T-helper 2 cell treated with Interferon-gamma antibody and Interleukin-4, amounts not matched to agents 5 μg/mL and 100 μg/mL, for 36 hours (primary cell): Measurements from ENCODE around the gene RRP36.

Experiments
- DNase-seq: peaks from one replicate; pipeline ENCODE4 v3.0.0; 2021; ENCODE audit warnings: low spot score
- H3K27ac Mint-ChIP-seq: one replicate; pipeline ENCODE4 v1.8.0; 2021; ENCODE audit warnings: mild to moderate bottlenecking, mixed read lengths
- H3K27me3 Mint-ChIP-seq: one replicate; pipeline ENCODE4 v1.8.0; 2021; ENCODE audit warnings: low read depth, mixed read lengths
- H3K36me3 Mint-ChIP-seq: one replicate; pipeline ENCODE4 v1.8.0; 2021; ENCODE audit warnings: low read depth, mixed read lengths
- H3K4me1 Mint-ChIP-seq: one replicate; pipeline ENCODE4 v1.8.0; 2021; ENCODE audit warnings: low read depth, mixed read lengths
- H3K4me3 Mint-ChIP-seq: one replicate; pipeline ENCODE4 v1.8.0; 2022; ENCODE audit warnings: mild to moderate bottlenecking, moderate library complexity, mixed read lengths
- H3K9me3 Mint-ChIP-seq: one replicate; pipeline ENCODE4 v1.8.0; 2021; ENCODE audit warnings: mixed read lengths

Gene RRP36

GRCh38 chr6:43055966-43056365, 34.5 kb downstream of the RRP36 start:
- no peak overlapping the region for H3K4me3 Mint-ChIP-seq
- H3K27me3 Mint-ChIP-seq = no peaks in the 10 kb centered on the region
- no peaks in the 10 kb centered on the region for H3K9me3 Mint-ChIP-seq
- H3K4me1 Mint-ChIP-seq = peaks cover 46% of the 10 kb centered on the region
- H3K36me3 Mint-ChIP-seq = peaks cover 24% of the 10 kb centered on the region
- no peak for DNase-seq
- H3K27ac Mint-ChIP-seq = peak overlapping the region; percentile 11

- H3K9me3 Mint-ChIP-seq = no peaks in the 10 kb centered on the region
- H3K4me3 Mint-ChIP-seq = peak overlapping the region; percentile 97
- H3K36me3 Mint-ChIP-seq = peaks cover 18% of the 10 kb centered on the region
- H3K4me1 Mint-ChIP-seq = peaks cover 30% of the 10 kb centered on the region
- DNase-seq = no peak
- no peaks in the 10 kb centered on the region for H3K27me3 Mint-ChIP-seq
- peak overlapping the region; percentile 98 for H3K27ac Mint-ChIP-seq
These were observed 37.1 kb downstream of the RRP36 start for GRCh38 chr6:43058531-43058930.

GRCh38 chr6:43059168-43060033, 38.0 kb downstream of the RRP36 start, which contains the start of the genes KLC4 and MRPL2:
TSS of gene KLC4 (plus strand) at chr6:43059631. CDS start at chr6:43061336, 1,705 bp downstream.
TSS of gene MRPL2 (minus strand) at chr6:43059434. CDS start at chr6:43059381, 53 bp downstream.
- peak within 1 kb of the TSS; percentile 97 for H3K4me3 Mint-ChIP-seq
- DNase-seq = peak; percentile 98
- no peaks in the 10 kb centered on the region for H3K9me3 Mint-ChIP-seq
- no peaks in the 10 kb centered on the region for H3K27me3 Mint-ChIP-seq
- H3K27ac Mint-ChIP-seq = peak within 1 kb of the TSS; percentile 98
- peaks cover 15% of the 10 kb centered on the region for H3K36me3 Mint-ChIP-seq
- H3K4me1 Mint-ChIP-seq = peaks cover 24% of the 10 kb centered on the region

- no peaks in the 10 kb centered on the region for H3K27me3 Mint-ChIP-seq
- peak overlapping the region; percentile 98 for H3K27ac Mint-ChIP-seq
- H3K9me3 Mint-ChIP-seq = no peaks in the 10 kb centered on the region
- H3K36me3 Mint-ChIP-seq = peaks cover 15% of the 10 kb centered on the region
- peaks cover 24% of the 10 kb centered on the region for H3K4me1 Mint-ChIP-seq
- no peak for DNase-seq
- peak overlapping the region; percentile 97 for H3K4me3 Mint-ChIP-seq
These were observed 38.8 kb downstream of the RRP36 start for GRCh38 chr6:43060034-43060754.

- Mint-ChIP-seq H3K4me1 (peaks cover 24% of the 10 kb centered on the region), H3K36me3 (peaks cover 8% of the 10 kb centered on the region), H3K4me3 (peak overlapping the region; percentile 97), H3K9me3 (no peaks in the 10 kb centered on the region), H3K27me3 (no peaks in the 10 kb centered on the region), H3K27ac (peak overlapping the region; percentile 65)
- no peak for DNase-seq
These were observed 39.6 kb downstream of the RRP36 start for GRCh38 chr6:43060755-43061633.

- peaks cover 5% of the 10 kb centered on the region for H3K36me3 Mint-ChIP-seq
- H3K4me3 Mint-ChIP-seq = no peak overlapping the region
- no peak overlapping the region for H3K27ac Mint-ChIP-seq
- H3K4me1 Mint-ChIP-seq = peaks cover 24% of the 10 kb centered on the region
- H3K27me3 Mint-ChIP-seq = no peaks in the 10 kb centered on the region
- H3K9me3 Mint-ChIP-seq = no peaks in the 10 kb centered on the region
- no peak for DNase-seq
These were observed 40.4 kb downstream of the RRP36 start for GRCh38 chr6:43061861-43062260.

- Mint-ChIP-seq H3K4me3 (no peak overlapping the region), H3K9me3 (no peaks in the 10 kb centered on the region), H3K27ac (no peak overlapping the region), H3K27me3 (no peaks in the 10 kb centered on the region), H3K4me1 (peaks cover 21% of the 10 kb centered on the region), H3K36me3 (peaks cover 4% of the 10 kb centered on the region)
- no peak for DNase-seq
These were observed 41.4 kb downstream of the RRP36 start for GRCh38 chr6:43062818-43063217.

- peaks cover 6% of the 10 kb centered on the region for H3K27me3 Mint-ChIP-seq
- H3K4me1 Mint-ChIP-seq = peaks cover 4% of the 10 kb centered on the region
- no peaks in the 10 kb centered on the region for H3K9me3 Mint-ChIP-seq
- H3K36me3 Mint-ChIP-seq = peaks cover 2% of the 10 kb centered on the region
- no peak overlapping the region for H3K4me3 Mint-ChIP-seq
- H3K27ac Mint-ChIP-seq = peak overlapping the region; percentile 35
- DNase-seq = no peak
These were observed 48.7 kb downstream of the RRP36 start for GRCh38 chr6:43070028-43070632.

- Mint-ChIP-seq H3K4me3 (peak overlapping the region; percentile 18), H3K9me3 (no peaks in the 10 kb centered on the region), H3K27ac (no peak overlapping the region), H3K36me3 (peaks cover 2% of the 10 kb centered on the region), H3K4me1 (peaks cover 3% of the 10 kb centered on the region), H3K27me3 (peaks cover 31% of the 10 kb centered on the region)
- DNase-seq = no peak
These were observed 53.6 kb downstream of the RRP36 start for GRCh38 chr6:43074847-43075669.

GRCh38 chr6:43075670-43076463, 54.4 kb downstream of the RRP36 start, which contains the start of gene PTK7:
TSS of gene PTK7 (plus strand) at chr6:43076314. CDS start at chr6:43076489, 175 bp downstream.
- no peaks in the 10 kb centered on the region for H3K9me3 Mint-ChIP-seq
- no peak for DNase-seq
- peak within 1 kb of the TSS; percentile 39 for H3K4me3 Mint-ChIP-seq
- H3K36me3 Mint-ChIP-seq = peaks cover 2% of the 10 kb centered on the region
- H3K27ac Mint-ChIP-seq = no peak within 1 kb of the TSS
- no peaks in the 10 kb centered on the region for H3K4me1 Mint-ChIP-seq
- H3K27me3 Mint-ChIP-seq = peaks cover 31% of the 10 kb centered on the region

GRCh38 chr6:43076464-43077332, 55.3 kb downstream of the RRP36 start:
- DNase-seq = no peak
- Mint-ChIP-seq H3K27me3 (peaks cover 36% of the 10 kb centered on the region), H3K9me3 (no peaks in the 10 kb centered on the region), H3K27ac (no peak overlapping the region), H3K36me3 (peaks cover 2% of the 10 kb centered on the region), H3K4me3 (peak overlapping the region; percentile 39), H3K4me1 (peaks cover under 1% of the 10 kb centered on the region)
